PC-3 (cell line): ENCODE results near the gene OBSL1. TPM values are rescaled to one million over a fixed set of nuclear protein-coding genes. Genes with fewer than 3 reads are reported as not detected.

Experiments
- ATAC-seq: fragments of 200-7000 bp; cut with Tn5 transposase; 2 replicates; pipeline ENCODE4 v1.9.1; 2020; ENCODE audit warnings: mild to moderate bottlenecking, moderate library complexity
- BruUV-seq: library from RNA; stranded (reverse); fragments of 400-500 nt; replicated peaks from 2 replicates; lab custom pipeline; 2021; lab: Mats Ljungman, UMichigan
- CTCF ChIA-PET: fragments of 300-600 bp; sonication (Branson Sonifier 250); formaldehyde crosslinking; loops from one replicate; lab custom pipeline; 2022; ENCODE audit warnings: antibody characterized with exemption; lab: Charles Lee
- POLR2A ChIA-PET: fragments of 300-600 bp; sonication (Branson Sonifier 250); formaldehyde crosslinking; loops from one replicate; lab custom pipeline; 2022; ENCODE audit warnings: antibody characterized with exemption; ENCODE audit not compliant: unreplicated experiment; lab: Charles Lee
- DNase-seq: peaks from one replicate; pipeline ENCODE4 v3.0.0-alpha.2; 2015
- H2AFZ ChIP-seq: fragments of 300-600 bp; sonication (generic); 2 replicates; pipeline ENCODE4 v1.6.0; 2016; ENCODE audit warnings: antibody characterized with exemption, low read length
- H3F3A ChIP-seq: fragments of 300-600 bp; sonication (generic); one replicate; pipeline ENCODE4 v1.6.0; 2017; ENCODE audit warnings: antibody characterized with exemption, low read length, control low read depth, mild to moderate bottlenecking; ENCODE audit not compliant: unreplicated experiment
- H3K27ac ChIP-seq: fragments of 300-600 bp; sonication (generic); 2 replicates; pipeline ENCODE4 v1.5.1; 2016; ENCODE audit warnings: mild to moderate bottlenecking, low read length
- H3K27me3 ChIP-seq: fragments of 300-600 bp; sonication (generic); 2 replicates; pipeline ENCODE4 v1.6.1; 2016; ENCODE audit warnings: low read length, mixed read lengths
- H3K36me3 ChIP-seq: fragments of 300-600 bp; sonication (generic); 2 replicates; pipeline ENCODE4 v1.6.1; 2016; ENCODE audit warnings: low read depth, mixed run types, low read length, mixed read lengths
- H3K4me1 ChIP-seq: fragments of 300-600 bp; sonication (generic); 2 replicates; pipeline ENCODE4 v1.5.1; 2016; ENCODE audit warnings: low read length; ENCODE audit not compliant: insufficient read depth
- H3K4me2 ChIP-seq: fragments of 300-600 bp; sonication (generic); 2 replicates; pipeline ENCODE4 v1.6.0; 2016; ENCODE audit warnings: low read length
- H3K4me3 ChIP-seq: fragments of 300-600 bp; sonication (generic); 2 replicates; pipeline ENCODE4 v1.5.1; 2016; ENCODE audit warnings: mild to moderate bottlenecking, low read length, mixed read lengths
- H3K79me2 ChIP-seq: fragments of 300-600 bp; sonication (generic); 2 replicates; pipeline ENCODE4 v1.6.1; 2017; ENCODE audit warnings: low read length, mixed read lengths
- H3K9ac ChIP-seq: fragments of 300-600 bp; sonication (generic); 2 replicates; pipeline ENCODE4 v1.6.0; 2016; ENCODE audit warnings: mild to moderate bottlenecking, low read length
- H3K9me2 ChIP-seq: fragments of 300-600 bp; sonication (generic); replicated peaks from 2 replicates; pipeline ENCODE4 v1.6.1; 2016; ENCODE audit warnings: mixed run types, low read length, mixed read lengths
- H3K9me3 ChIP-seq: fragments of 300-600 bp; sonication (generic); 2 replicates; pipeline ENCODE4 v1.6.1; 2016; ENCODE audit warnings: low read length, mixed read lengths
- H4K20me1 ChIP-seq: fragments of 300-600 bp; sonication (generic); 2 replicates; pipeline ENCODE4 v1.6.1; 2016; ENCODE audit warnings: low read length, mixed read lengths
- CTCF ChIP-seq: fragments of 300-600 bp; sonication (generic); conservative IDR thresholded peaks from 2 replicates; pipeline ENCODE4 v1.5.1; 2017; ENCODE audit warnings: antibody characterized with exemption, low read depth, mild to moderate bottlenecking, low read length
- EZH2 ChIP-seq: fragments of 300-600 bp; sonication (generic); IDR thresholded peaks from one replicate; pipeline ENCODE4 v1.6.1; 2017; ENCODE audit warnings: antibody characterized with exemption, mild to moderate bottlenecking, low read length; ENCODE audit not compliant: unreplicated experiment
- EZH2phosphoT487 ChIP-seq: fragments of 300-600 bp; sonication (generic); IDR thresholded peaks from 2 replicates; pipeline ENCODE4 v1.6.1; 2018; ENCODE audit warnings: mild to moderate bottlenecking, antibody characterized with exemption, low read length, borderline replicate concordance
- intact Hi-C: fragments of 100-400 bp; cut with micrococcal nuclease; formaldehyde crosslinking; loops from 2 replicates; pipeline ENCODE4 v1.9.0; 2023
- total RNA-seq: library from RNA; depleted of rRNA; stranded (reverse); fragments of >200 nt; gene quantifications from 2 replicates; pipeline ENCODE4 v1.2.3, GENCODE V29; 2014

Gene OBSL1
- total RNA-seq, 1 experiment from 2014 or later: 122 TPM

- Histone ChIP-seq H4K20me1 (no peaks in the 10 kb centered on the region), H3K27me3 (peaks cover 17% of the 10 kb centered on the region), H3K27ac (no peak overlapping the region), H3K36me3 (no peaks in the 10 kb centered on the region), H3F3A (no peaks in the 10 kb centered on the region), H3K4me3 (no peak overlapping the region), H3K9ac (no peak overlapping the region), H3K4me1 (peaks cover 14% of the 10 kb centered on the region), H3K9me3 (no peaks in the 10 kb centered on the region), H3K79me2 (no peaks in the 10 kb centered on the region), H3K4me2 (no peak overlapping the region), H3K9me2 (no peaks in the 10 kb centered on the region), H2AFZ (no peak overlapping the region)
- intact Hi-C loops: no loop called here
- BruUV-seq: no TSS peak
- DNase-seq: no peak
- TF ChIP-seq EZH2 (no peak), EZH2phosphoT487 (no peak), CTCF (no peak)
- ChIA-PET POLR2A (no interaction called here), CTCF (interaction anchor here (0.5 to 1.8 kb wide), 3 partner anchors 8 to 55 kb away, joined by 3 to 8 read pairs (median 5); no protein-coding TSS in a partner anchor)
- ATAC-seq: no peak
These were observed 53.2 kb downstream of the OBSL1 start for GRCh38 chr2:219517954-219518778.

- Histone ChIP-seq H3K27ac (no peak overlapping the region), H3K9me2 (no peaks in the 10 kb centered on the region), H2AFZ (no peak overlapping the region), H3K9me3 (no peaks in the 10 kb centered on the region), H3F3A (no peaks in the 10 kb centered on the region), H3K27me3 (peaks cover 30% of the 10 kb centered on the region), H3K79me2 (no peaks in the 10 kb centered on the region), H3K4me2 (no peak overlapping the region), H3K4me1 (peaks cover 12% of the 10 kb centered on the region), H4K20me1 (no peaks in the 10 kb centered on the region), H3K36me3 (no peaks in the 10 kb centered on the region), H3K9ac (no peak overlapping the region), H3K4me3 (no peak overlapping the region)
- intact Hi-C loops: no loop called here
- CTCF ChIA-PET: no interaction called here
- ATAC-seq (no peak), DNase-seq (no peak)
- TF ChIP-seq CTCF: no peak
- no peak for TF ChIP-seq EZH2phosphoT487
- no peak for TF ChIP-seq EZH2
- no TSS peak for BruUV-seq
- POLR2A ChIA-PET: no interaction called here
These were observed 54.5 kb downstream of the OBSL1 start for GRCh38 chr2:219516888-219517287.
